Measurements from ENCODE around the gene CCDC80. TPM values are rescaled to one million over a fixed set of nuclear protein-coding genes. Genes with fewer than 3 reads are reported as not detected.

CCDC80 gene
- total RNA-seq, 4 donors from 2014 or later = 7.4 to 53.3 (median 10.6) TPM

- H3K4me3 ChIP-seq (ENCODE audit: low read depth, poor library complexity, severe bottlenecking) = no peak overlapping the region
- intact Hi-C loops (cut with DNase I; ENCODE audit: low total_unique reads) = no loop called here
- TF ChIP-seq POLR2A (IDR thresholded peaks at IDR 0.05) = no peak
- no peak for TF ChIP-seq CTCF (IDR thresholded peaks at IDR 0.05)
- DNase-seq (ENCODE audit: low spot score in 2 of 2) = no peak
- 88 to 94% methylated on average over 5 of the region's 5 CpGs for WGBS, 2 donors
Measured at GRCh38 chr3:112682361-112682760, 41.4 kb upstream of the CCDC80 start.

GRCh38 chr3:112681822-112682325, 40.9 kb upstream of the CCDC80 start:
- H3K4me3 ChIP-seq (ENCODE audit: low read depth, poor library complexity, severe bottlenecking) = no peak overlapping the region
- TF ChIP-seq CTCF (IDR thresholded peaks at IDR 0.05) = no peak
- TF ChIP-seq POLR2A (IDR thresholded peaks at IDR 0.05) = no peak
- intact Hi-C loops (cut with DNase I; ENCODE audit: low total_unique reads) = no loop called here
- 63 to 65% methylated on average over 2 of the region's 2 CpGs for WGBS, 2 donors
- no peak for DNase-seq (ENCODE audit: low spot score in 2 of 2)

- peak; percentile 71 to 87 for DNase-seq (ENCODE audit: low spot score in 2 of 2)
- WGBS, 2 donors = 19 to 26% methylated on average over 6 of the region's 6 CpGs
- H3K4me3 ChIP-seq (ENCODE audit: low read depth, poor library complexity, severe bottlenecking) = no peak overlapping the region
- TF ChIP-seq CTCF (IDR thresholded peaks at IDR 0.05) = no peak
- intact Hi-C loops (cut with DNase I; ENCODE audit: low total_unique reads) = no loop called here
Measured at GRCh38 chr3:112676659-112677234, 35.8 kb upstream of the CCDC80 start.

- DNase-seq (ENCODE audit: low spot score in 2 of 2) = no peak
- TF ChIP-seq POLR2A (IDR thresholded peaks at IDR 0.05) (no peak), CTCF (IDR thresholded peaks at IDR 0.05) (no peak)
- H3K4me3 ChIP-seq (ENCODE audit: low read depth, poor library complexity, severe bottlenecking) = no peak overlapping the region
- intact Hi-C loops (cut with DNase I; ENCODE audit: low total_unique reads) = no loop called here
- WGBS, 2 donors = 81 to 87% methylated on average over 4 of the region's 4 CpGs
Measured at GRCh38 chr3:112675943-112676535, 35.1 kb upstream of the CCDC80 start.

GRCh38 chr3:112675349-112675748, 34.4 kb upstream of the CCDC80 start:
- no peak for DNase-seq (ENCODE audit: low spot score in 2 of 2)
- intact Hi-C loops (cut with DNase I; ENCODE audit: low total_unique reads) = no loop called here
- WGBS, 2 donors = 45 to 49% methylated on average over 6 of the region's 6 CpGs
- no peak overlapping the region for H3K4me3 ChIP-seq (ENCODE audit: low read depth, poor library complexity, severe bottlenecking)
- TF ChIP-seq CTCF (IDR thresholded peaks at IDR 0.05) (no peak), POLR2A (IDR thresholded peaks at IDR 0.05) (no peak)

All from lower leg skin (tissue), 4 donors.